Activated T-cell treated with anti-CD3 and anti-CD28 coated beads, Interleukin-2, amount 50 U/mL, for 4 hours (primary cell): ENCODE measurements around the gene CHSY1. TPM values are rescaled to one million over a fixed set of nuclear protein-coding genes. Genes with fewer than 3 reads are reported as not detected.
A peak's percentile ranks its signal among the peaks of the same experiment; 100 is the strongest.

Source experiments
- ATAC-seq, 2 donors: fragments of 200-7000 bp; cut with Tn5 transposase; one replicate each; pipeline ENCODE4 v1.10.0; 2021
- DNase-seq: peaks from one replicate; pipeline ENCODE4 v3.0.0-alpha.2; 2020
- H3K27me3 Mint-ChIP-seq: one replicate; pipeline ENCODE4 v1.8.0; 2021; ENCODE audit warnings: low read depth, mixed read lengths
- H3K36me3 Mint-ChIP-seq: one replicate; pipeline ENCODE4 v1.8.0; 2022; ENCODE audit warnings: mixed read lengths; ENCODE audit not compliant: insufficient read depth
- H3K4me1 Mint-ChIP-seq: one replicate; pipeline ENCODE4 v1.8.0; 2021; ENCODE audit warnings: low read depth, mixed read lengths
- H3K4me3 Mint-ChIP-seq: one replicate; pipeline ENCODE4 v1.8.0; 2021; ENCODE audit warnings: mild to moderate bottlenecking, moderate library complexity, mixed read lengths
- H3K9me3 Mint-ChIP-seq: one replicate; pipeline ENCODE4 v1.8.0; 2021; ENCODE audit warnings: mixed read lengths
- total RNA-seq, 3 donors: library from RNA; stranded (reverse); gene quantifications; one replicate each; pipeline ENCODE4 v1.2.1, GENCODE V29; 2021

The CHSY1 gene
- total RNA-seq, 3 donors from 2014 or later = 79.7 to 94.4 (median 88.0) TPM

- peak; percentile 87 for DNase-seq
- Mint-ChIP-seq H3K4me3 (peak within 1 kb of the TSS; percentile 93), H3K36me3 (peaks cover 40% of the 10 kb centered on the region), H3K9me3 (no peaks in the 10 kb centered on the region), H3K27me3 (no peaks in the 10 kb centered on the region), H3K4me1 (peaks cover 33% of the 10 kb centered on the region)
- ATAC-seq = peak; percentile 96
These were observed 25.4 kb upstream of the CHSY1 start, which contains the start of gene SELENOS for GRCh38 chr15:101277038-101277822. Gene SELENOS, minus strand, starts transcription at chr15:101277485. Its CDS starts 68 bp downstream, at chr15:101277417.

GRCh38 chr15:101276501-101277037 is 24.7 kb upstream of the CHSY1 start:
- Mint-ChIP-seq H3K4me1 (peaks cover 33% of the 10 kb centered on the region), H3K4me3 (peak overlapping the region; percentile 93), H3K27me3 (no peaks in the 10 kb centered on the region), H3K9me3 (no peaks in the 10 kb centered on the region), H3K36me3 (peaks cover 37% of the 10 kb centered on the region)
- peak in 1 of 2 donors; percentile 9 for ATAC-seq
- DNase-seq = no peak

DNA sequence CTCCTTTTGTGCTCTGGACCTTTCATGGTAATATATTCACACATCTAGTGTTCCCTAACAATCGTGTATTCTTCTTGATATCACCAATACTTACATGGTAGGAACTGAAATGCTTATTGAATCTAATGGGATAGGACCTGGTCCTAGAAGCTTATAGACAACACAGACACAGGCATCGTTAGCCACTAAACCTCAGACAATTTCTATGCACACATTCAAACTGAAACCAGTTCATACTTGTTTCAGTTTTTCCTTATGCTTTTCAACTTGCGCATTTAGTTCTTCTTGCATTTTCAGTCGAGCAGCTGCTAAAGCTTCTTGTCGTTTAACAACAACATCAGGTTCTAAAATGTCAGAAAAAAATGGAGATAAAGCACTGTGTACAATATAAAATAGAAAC is 23.2 kb upstream of the CHSY1 start:
- Mint-ChIP-seq H3K36me3 (peaks cover 40% of the 10 kb centered on the region), H3K4me1 (peaks cover 33% of the 10 kb centered on the region), H3K9me3 (no peaks in the 10 kb centered on the region), H3K27me3 (no peaks in the 10 kb centered on the region), H3K4me3 (peak overlapping the region; percentile 93)
- ATAC-seq (no peak), DNase-seq (no peak)

DNA sequence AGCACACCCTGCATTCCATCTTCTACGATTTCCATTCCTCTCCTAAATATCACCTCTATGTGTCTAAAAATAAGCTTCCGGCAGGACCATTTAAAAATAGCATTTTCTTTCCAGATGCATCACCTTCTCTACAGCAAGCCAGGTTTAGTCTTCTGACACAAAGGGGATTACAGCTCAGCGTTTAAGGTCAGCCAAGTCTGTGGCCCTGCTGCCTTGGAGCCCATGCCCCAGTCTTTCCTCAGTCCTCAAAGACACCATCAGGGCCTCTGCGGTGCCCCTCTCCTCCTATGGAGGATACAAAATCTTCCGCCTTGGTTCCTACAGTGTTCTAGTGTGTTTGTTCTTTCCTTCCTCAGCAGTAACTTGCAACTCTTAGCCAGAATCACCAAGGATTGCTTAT is 21.7 kb upstream of the CHSY1 start:
- H3K9me3 Mint-ChIP-seq = no peaks in the 10 kb centered on the region
- peaks cover 30% of the 10 kb centered on the region for H3K4me1 Mint-ChIP-seq
- H3K4me3 Mint-ChIP-seq = no peak overlapping the region
- DNase-seq (no peak), ATAC-seq (no peak)
- peaks cover 48% of the 10 kb centered on the region for H3K36me3 Mint-ChIP-seq
- H3K27me3 Mint-ChIP-seq = no peaks in the 10 kb centered on the region

DNA sequence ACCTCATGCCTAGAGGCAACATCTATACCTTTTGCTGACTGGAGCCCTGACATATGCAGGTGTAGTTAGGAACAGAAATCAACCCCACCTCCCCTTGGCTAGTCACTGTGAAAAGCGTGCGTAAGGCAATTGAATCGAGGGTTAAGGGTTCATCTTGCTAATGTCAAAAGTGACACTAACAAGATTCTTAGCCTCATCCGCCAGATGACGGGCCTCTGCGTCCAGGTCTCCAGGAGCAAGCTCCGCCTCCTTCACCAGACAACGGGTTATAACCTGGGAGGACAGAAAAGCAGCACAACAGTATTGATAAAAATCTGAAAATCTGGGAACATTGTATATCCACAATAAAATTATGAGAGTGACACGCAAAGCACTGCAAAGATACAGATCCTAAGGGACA is 20.7 kb upstream of the CHSY1 start:
- H3K36me3 Mint-ChIP-seq = peaks cover 48% of the 10 kb centered on the region
- H3K4me3 Mint-ChIP-seq = no peak overlapping the region
- no peak for DNase-seq
- no peaks in the 10 kb centered on the region for H3K27me3 Mint-ChIP-seq
- no peak for ATAC-seq
- no peaks in the 10 kb centered on the region for H3K9me3 Mint-ChIP-seq
- peaks cover 24% of the 10 kb centered on the region for H3K4me1 Mint-ChIP-seq

- no peak overlapping the region for H3K4me3 Mint-ChIP-seq
- ATAC-seq = no peak
These were observed 17.8 kb upstream of the CHSY1 start for GRCh38 chr15:101269479-101270223.

DNA sequence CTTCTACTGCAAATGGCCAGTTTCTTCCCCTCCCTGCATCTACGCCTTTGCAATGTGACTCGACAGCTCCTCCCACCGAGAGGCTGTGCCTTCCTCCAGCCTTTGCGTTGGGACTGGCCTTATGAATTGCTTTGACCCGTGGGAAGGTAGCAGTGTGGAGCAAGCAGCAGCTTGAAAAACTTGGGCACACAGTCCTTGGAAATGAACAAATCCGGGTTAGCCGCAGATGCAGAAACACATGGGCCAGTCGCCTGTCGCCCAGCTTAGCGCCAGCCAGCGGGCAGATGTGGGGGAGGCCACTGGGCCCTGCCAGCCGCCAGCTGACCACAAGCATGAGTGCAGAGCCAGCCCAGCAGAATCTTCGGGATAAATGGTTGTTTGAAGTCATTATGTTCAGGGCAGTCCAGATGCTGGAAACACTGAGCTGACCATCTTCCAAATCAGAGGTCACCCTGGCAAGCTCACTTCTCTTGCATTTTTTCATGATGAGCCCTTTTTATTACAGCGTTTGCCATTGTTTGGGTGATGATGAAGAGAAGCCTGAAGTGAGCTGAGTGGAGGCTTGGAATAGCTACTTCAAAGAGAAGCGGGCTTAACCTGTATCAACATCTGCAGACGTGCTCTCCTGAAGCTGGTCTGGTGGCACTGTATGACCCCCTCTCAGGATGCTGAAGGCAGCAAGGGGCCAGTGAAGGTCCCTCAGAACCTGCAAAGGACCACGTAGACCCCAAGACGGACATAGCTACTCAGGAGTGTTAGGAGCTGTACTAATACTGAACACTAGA is 15.7 kb upstream of the CHSY1 start:
- Mint-ChIP-seq H3K4me3 (no peak overlapping the region), H3K36me3 (peaks cover 24% of the 10 kb centered on the region), H3K4me1 (no peaks in the 10 kb centered on the region), H3K27me3 (no peaks in the 10 kb centered on the region), H3K9me3 (no peaks in the 10 kb centered on the region)
- DNase-seq = no peak
- no peak for ATAC-seq

More at GRCh38 chr15:101269479-101270223, 17.8 kb upstream of the CHSY1 start:
- Mint-ChIP-seq H3K27me3 (no peaks in the 10 kb centered on the region), H3K9me3 (no peaks in the 10 kb centered on the region), H3K36me3 (peaks cover 43% of the 10 kb centered on the region), H3K4me1 (peaks cover 6% of the 10 kb centered on the region)
- DNase-seq = no peak

- H3K4me1 Mint-ChIP-seq = no peaks in the 10 kb centered on the region
- H3K36me3 Mint-ChIP-seq = peaks cover 20% of the 10 kb centered on the region
- DNase-seq (no peak), ATAC-seq (no peak)
- H3K4me3 Mint-ChIP-seq = no peak overlapping the region
- no peaks in the 10 kb centered on the region for H3K9me3 Mint-ChIP-seq
- no peaks in the 10 kb centered on the region for H3K27me3 Mint-ChIP-seq
These were observed 14.9 kb upstream of the CHSY1 start for GRCh38 chr15:101266787-101267186.

DNA sequence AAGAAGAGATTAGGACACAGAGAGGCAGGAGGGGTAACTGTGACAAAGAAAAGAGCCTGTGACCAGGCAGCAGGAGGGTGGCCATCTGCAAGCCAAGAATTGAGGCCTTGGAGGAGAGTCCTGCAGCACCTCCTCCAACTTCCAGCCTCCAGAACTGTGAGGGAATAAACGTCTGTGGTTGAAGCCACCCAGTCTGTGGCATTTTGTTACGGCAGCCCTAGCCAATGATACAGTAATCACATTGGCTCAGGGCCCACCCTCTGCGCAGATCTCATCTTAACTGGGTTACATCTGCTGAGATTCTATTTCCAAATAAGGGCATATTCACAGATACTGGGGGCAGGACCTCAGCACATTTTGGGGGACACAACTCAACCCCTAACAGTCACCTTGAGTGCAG is 14.2 kb upstream of the CHSY1 start:
- Mint-ChIP-seq H3K36me3 (peaks cover 13% of the 10 kb centered on the region), H3K4me1 (no peaks in the 10 kb centered on the region), H3K27me3 (no peaks in the 10 kb centered on the region), H3K4me3 (no peak overlapping the region), H3K9me3 (no peaks in the 10 kb centered on the region)
- no peak for ATAC-seq
- no peak for DNase-seq

DNA sequence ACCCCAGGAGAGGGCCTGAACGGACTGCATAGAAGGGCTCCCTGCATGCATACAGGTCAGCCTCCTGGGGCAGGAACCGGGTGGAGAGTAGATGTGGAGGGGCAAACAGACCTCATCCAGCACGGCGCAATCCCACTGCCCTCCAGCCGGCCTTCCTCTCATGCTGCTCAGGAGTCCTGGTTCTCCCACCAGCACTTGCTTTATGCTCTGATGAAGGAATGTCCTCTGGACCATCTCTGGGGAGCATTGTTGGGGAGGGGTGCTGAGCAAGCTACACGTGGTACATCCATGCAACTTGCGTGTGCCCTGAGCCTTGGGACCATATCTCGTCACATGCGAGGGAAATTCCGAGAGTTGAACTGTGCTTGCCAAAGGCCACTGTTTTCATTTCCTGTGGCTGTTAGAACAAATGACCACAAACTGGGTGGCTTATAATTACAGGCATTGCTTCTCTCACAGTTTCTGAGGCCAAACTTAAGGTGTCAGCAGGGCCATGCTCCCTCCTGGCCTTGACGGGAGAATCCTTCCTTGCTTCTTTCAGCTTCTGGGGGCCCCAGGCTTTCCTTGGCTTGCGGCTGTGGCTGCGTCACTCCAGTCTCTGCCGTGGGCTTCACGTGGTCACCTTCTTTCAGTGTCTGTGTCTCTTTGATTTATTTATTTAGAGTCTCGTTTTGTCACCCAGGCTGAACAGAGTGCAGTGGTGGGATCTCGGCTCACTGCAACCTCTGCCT is 13.2 kb upstream of the CHSY1 start:
- H3K4me1 Mint-ChIP-seq = no peaks in the 10 kb centered on the region
- H3K9me3 Mint-ChIP-seq = no peaks in the 10 kb centered on the region
- no peak overlapping the region for H3K4me3 Mint-ChIP-seq
- DNase-seq = no peak
- no peak for ATAC-seq
- H3K36me3 Mint-ChIP-seq = peaks cover 10% of the 10 kb centered on the region
- H3K27me3 Mint-ChIP-seq = no peaks in the 10 kb centered on the region

DNA sequence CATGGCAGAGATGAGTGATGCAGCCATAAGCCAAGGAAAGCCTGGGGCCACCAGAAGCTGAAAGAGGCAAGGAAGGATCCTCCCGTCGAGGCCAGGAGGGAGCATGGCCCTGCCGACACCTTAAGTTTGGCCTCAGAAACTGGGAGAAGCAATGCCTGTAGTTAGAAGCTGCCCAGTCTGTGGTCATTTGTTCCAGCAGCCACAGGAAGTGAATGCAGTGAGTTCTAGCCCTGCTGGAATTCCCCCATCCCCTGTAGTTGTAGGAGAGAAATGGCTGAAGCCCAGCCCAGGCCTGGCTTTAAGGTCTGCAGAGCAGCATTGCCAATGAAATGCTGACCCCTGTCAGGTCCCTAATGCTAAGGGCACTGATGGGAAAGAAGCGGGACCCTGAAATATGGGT is 12.2 kb upstream of the CHSY1 start:
- Mint-ChIP-seq H3K27me3 (no peaks in the 10 kb centered on the region), H3K36me3 (peaks cover 3% of the 10 kb centered on the region)
- no peak for ATAC-seq

GRCh38 chr15:101262551-101262950 is 10.7 kb upstream of the CHSY1 start:
- H3K9me3 Mint-ChIP-seq = no peaks in the 10 kb centered on the region
- H3K36me3 Mint-ChIP-seq = no peaks in the 10 kb centered on the region
- DNase-seq (no peak), ATAC-seq (no peak)
- peaks cover 2% of the 10 kb centered on the region for H3K27me3 Mint-ChIP-seq
- peaks cover 2% of the 10 kb centered on the region for H3K4me1 Mint-ChIP-seq
- H3K4me3 Mint-ChIP-seq = no peak overlapping the region

More for the DNA sequence above, 12.2 kb upstream of the CHSY1 start:
- Mint-ChIP-seq H3K4me3 (no peak overlapping the region), H3K4me1 (no peaks in the 10 kb centered on the region), H3K9me3 (no peaks in the 10 kb centered on the region)
- DNase-seq = no peak

DNA sequence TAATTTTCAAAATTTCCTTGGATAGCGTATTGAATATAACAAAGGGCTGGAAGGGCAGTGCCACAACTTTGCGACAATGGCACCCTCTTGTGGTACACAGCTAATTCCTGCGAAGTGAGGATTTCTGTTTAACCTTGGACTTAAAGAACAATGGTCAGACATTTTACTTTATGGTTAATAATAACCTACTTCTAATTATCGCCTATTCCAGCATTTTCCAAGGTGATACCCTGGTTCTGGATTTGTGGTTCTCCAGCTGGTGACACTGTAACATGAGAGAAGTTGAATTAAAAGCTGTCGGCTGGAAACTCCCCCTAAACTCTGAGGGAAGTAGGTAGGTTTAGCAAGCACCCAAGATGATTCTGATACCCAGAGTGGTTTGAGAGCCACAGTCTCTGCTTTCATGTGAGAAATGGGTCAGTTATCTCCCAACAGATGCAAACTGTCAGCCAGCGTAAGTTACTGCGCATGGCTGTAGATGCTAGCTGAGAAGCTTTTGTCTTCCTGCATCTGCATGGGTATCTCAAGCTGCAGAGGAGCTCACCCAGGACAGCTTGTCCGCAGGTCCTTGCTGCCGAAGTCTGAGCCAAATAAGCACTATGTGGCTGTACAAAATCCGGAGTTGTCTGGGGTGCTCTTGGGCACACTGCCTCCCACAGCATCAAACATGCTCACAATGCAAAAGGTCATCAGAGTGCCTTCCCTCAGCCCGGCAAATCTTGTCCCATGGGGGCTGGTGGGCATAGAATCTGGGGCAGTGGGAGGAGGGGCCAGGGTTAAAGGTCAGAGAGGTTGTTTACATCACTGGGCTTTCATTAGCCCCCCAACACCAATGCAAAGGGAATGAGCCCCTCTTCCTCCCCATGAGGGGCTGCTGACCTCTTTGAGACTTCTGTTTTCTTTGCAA is 6.6 kb upstream of the CHSY1 start:
- no peaks in the 10 kb centered on the region for H3K36me3 Mint-ChIP-seq
- no peaks in the 10 kb centered on the region for H3K9me3 Mint-ChIP-seq
- no peak overlapping the region for H3K4me3 Mint-ChIP-seq
- DNase-seq (peak; percentile 50), ATAC-seq (peak; percentile 39 to 52)
- H3K4me1 Mint-ChIP-seq = peaks cover 16% of the 10 kb centered on the region
- H3K27me3 Mint-ChIP-seq = peaks cover 2% of the 10 kb centered on the region
